NB4 (cell line): ENCODE measurements around the gene SMTNL1.

Experiments
- POLR2A ChIP-seq: IDR thresholded peaks from 2 replicates; pipeline ENCODE4 v1.6.1; 2011; ENCODE audit warnings: mild to moderate bottlenecking; ENCODE audit not compliant: insufficient read length; ENCODE audit errors: extremely low read depth
- TF ChIP-seq, protein P1 (sequence below): IDR thresholded peaks from 2 replicates; pipeline ENCODE4 v1.6.1; 2011; ENCODE audit warnings: low read depth, low read length

DNA sequence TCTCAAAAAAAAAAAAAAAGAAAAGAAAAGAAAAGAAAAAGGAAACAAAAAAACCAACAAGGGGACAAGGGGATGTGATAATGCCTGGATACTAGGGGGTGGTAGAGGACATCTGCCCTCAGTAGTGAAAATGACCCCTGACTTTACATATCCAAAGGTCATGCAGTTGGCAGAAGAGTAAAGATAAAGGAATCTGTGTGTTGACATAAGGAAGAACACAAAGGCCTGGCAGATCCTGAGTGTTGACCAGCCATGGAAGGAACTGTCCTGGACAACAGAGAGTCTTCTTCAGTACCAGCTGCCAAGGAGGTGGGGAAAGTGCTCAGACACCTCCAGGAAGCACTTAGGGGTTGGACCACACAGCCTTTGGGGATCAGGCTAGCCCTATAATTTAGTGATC is 34.5 kb upstream of the SMTNL1 start:
- no peak for TF ChIP-seq POLR2A
- TF ChIP-seq, protein P1, sequence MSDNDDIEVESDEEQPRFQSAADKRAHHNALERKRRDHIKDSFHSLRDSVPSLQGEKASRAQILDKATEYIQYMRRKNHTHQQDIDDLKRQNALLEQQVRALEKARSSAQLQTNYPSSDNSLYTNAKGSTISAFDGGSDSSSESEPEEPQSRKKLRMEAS, result no peak
